Stimulated activated CD8-positive, alpha-beta memory T cell treated with anti-CD3 and anti-CD28 coated beads, Interleukin-12 subunit alpha, Interleukin-12 subunit beta, amount 100 ng/mL, for 4 hours (primary cell): ENCODE measurements around the gene GAL3ST3.
"Not testable (repeated sequence)": the region's sequence is repeated elsewhere in the genome, so short reads cannot be mapped to it uniquely, and the experiment has no call there.

Experiments used
- DNase-seq: peaks from one replicate; pipeline ENCODE4 v3.0.0-alpha.2; 2020; ENCODE audit warnings: low read depth

GAL3ST3 gene

GRCh38 chr11:66048547-66049323 is at the start of gene GAL3ST3:
TSS of gene GAL3ST3 (minus strand) at chr11:66049161. CDS start at chr11:66045415, 3,746 bp downstream.
- no peak for DNase-seq

- DNase-seq: not testable (repeated sequence)
Measured at GRCh38 chr11:66092125-66092524, 43.2 kb upstream of the GAL3ST3 start.

GRCh38 chr11:66090288-66090687 is 41.3 kb upstream of the GAL3ST3 start:
- DNase-seq: no peak

GRCh38 chr11:66089067-66089466 is 40.1 kb upstream of the GAL3ST3 start:
- DNase-seq: no peak

GRCh38 chr11:66087148-66087908 is 38.4 kb upstream of the GAL3ST3 start:
- DNase-seq: no peak

GRCh38 chr11:66084821-66085475 is 36.0 kb upstream of the GAL3ST3 start:
- no peak for DNase-seq

- DNase-seq: no peak
Measured at GRCh38 chr11:66083767-66084166, 34.8 kb upstream of the GAL3ST3 start.

- DNase-seq: no peak
Measured at GRCh38 chr11:66082946-66083698, 34.2 kb upstream of the GAL3ST3 start.

- DNase-seq: no peak
Measured at GRCh38 chr11:66081505-66081904, 32.5 kb upstream of the GAL3ST3 start.

GRCh38 chr11:66080055-66080817 is 31.3 kb upstream of the GAL3ST3 start:
- no peak for DNase-seq

GRCh38 chr11:66078949-66079348 is 30.0 kb upstream of the GAL3ST3 start:
- DNase-seq: not testable (repeated sequence)

- no peak for DNase-seq
Measured at GRCh38 chr11:66077927-66078326, 29.0 kb upstream of the GAL3ST3 start.

GRCh38 chr11:66076561-66076960 is 27.6 kb upstream of the GAL3ST3 start:
- no peak for DNase-seq

- DNase-seq: no peak
Measured at GRCh38 chr11:66075273-66075672, 26.3 kb upstream of the GAL3ST3 start.

GRCh38 chr11:66073669-66074068 is 24.7 kb upstream of the GAL3ST3 start:
- no peak for DNase-seq

GRCh38 chr11:66072518-66072917 is 23.6 kb upstream of the GAL3ST3 start:
- no peak for DNase-seq

- no peak for DNase-seq
Measured at GRCh38 chr11:66072081-66072480, 23.1 kb upstream of the GAL3ST3 start.

- DNase-seq: no peak
Measured at GRCh38 chr11:66071381-66071801, 22.4 kb upstream of the GAL3ST3 start.

- no peak for DNase-seq
Measured at GRCh38 chr11:66070604-66071380, 21.8 kb upstream of the GAL3ST3 start.
